ENCODE results near the gene DDX25. TPM values are rescaled to one million over a fixed set of nuclear protein-coding genes. Genes with fewer than 3 reads are reported as not detected.
"Not testable (repeated sequence)": the region's sequence is repeated elsewhere in the genome, so short reads cannot be mapped to it uniquely, and the experiment has no call there.

Gene DDX25
- total RNA-seq, 2 experiments from 2014 or later, result not detected

DNA sequence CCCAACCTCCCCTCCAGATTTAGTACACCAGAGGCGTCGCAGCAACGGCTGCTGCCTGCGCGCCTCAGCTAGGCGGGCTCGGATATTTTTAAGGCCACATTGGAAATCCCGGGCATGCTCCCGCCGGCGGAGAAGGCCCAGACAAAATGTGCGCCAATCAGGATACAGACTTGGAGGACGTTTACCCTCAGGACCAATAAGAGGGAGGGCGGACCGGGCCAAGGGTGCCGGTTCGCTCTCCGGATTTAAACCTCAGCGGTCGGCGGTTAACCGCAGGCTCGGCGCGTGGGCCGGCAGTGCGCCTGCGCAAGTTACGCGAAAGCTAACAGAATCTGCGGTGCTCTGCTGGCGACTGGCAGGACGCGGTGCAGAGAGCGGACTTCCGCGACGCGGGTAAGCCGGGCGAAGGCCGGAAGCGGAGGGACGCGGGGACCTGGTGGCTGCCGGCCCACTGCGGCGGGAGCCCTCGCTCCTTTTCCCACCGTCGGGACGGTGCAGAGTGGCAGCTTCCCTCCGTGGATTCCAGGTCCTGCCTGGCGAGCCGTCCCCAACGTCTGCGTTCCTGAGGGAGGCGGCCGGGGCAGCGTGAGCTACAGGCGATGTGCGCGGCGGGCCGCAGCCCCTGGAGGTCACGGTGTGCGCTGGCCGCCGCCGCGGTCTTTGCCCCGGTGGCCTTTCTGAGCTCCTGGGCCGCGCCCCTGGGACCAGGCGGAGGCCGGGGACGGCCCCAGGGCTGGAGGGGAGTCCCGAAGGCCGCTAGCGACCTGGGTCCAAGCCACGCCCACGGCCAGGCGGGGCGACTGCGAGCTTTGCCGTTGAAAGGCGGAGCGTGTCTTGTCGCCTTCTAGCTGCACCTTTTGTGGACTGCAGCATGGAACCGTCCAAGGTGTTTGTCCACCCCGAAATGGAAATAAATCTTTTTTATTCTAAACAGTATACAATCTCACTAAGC lies 16.7 kb upstream of the DDX25 start, which contains the start of gene HYLS1:
TSS of gene HYLS1 (plus strand) at position 296 of the 952 bp plus-strand sequence. CDS start 11,701 bp downstream, outside the sequence.
- Mint-ChIP-seq H3K27ac (peak within 1 kb of the TSS; percentile 96), H3K36me3 (ENCODE audit: low read depth) (peaks cover 22% of the 10 kb centered on the region)

DNA sequence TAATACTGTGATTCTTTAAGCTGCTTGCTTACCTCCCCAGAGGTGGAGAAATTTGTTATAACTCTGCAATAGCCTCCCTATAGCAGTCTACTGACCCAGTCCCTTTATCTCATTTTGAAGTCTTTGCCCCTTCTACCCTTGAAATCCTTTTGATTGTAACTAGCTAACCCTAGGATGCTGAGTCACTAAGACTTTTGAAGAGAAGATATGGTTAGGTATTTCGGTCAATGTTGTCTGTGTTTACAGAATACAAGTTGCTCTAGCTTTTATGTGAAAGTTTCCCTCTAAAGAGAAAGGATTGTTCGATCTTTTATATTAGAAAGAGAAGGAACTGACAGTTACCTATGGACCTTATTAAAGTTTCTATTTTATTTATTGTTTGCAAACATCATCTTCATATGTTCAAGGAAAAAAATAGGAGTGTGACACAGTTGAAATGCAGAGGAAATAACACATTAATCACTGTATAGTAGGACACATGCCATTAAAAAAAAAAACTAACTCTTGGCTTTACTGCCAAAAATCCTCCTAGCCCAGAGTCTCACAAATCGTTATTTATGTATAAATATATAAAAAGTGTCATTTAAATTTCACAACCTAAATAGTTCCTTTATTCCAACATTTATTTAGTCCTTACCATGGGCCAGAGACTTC lies 13.7 kb upstream of the DDX25 start:
- no peak overlapping the region for H3K27ac Mint-ChIP-seq
- ChIA-PET POLR2A (interaction anchor here (1.2 kb wide), 1 partner anchor 12 kb away, joined by 3 read pairs; the partner anchor contains the start of gene PUS3), CTCF (no interaction called here)
- peaks cover 49% of the 10 kb centered on the region for H3K36me3 Mint-ChIP-seq (ENCODE audit: low read depth)
- H3K9me3 Mint-ChIP-seq, result no peaks in the 10 kb centered on the region
- H3K4me3 Mint-ChIP-seq, result peak overlapping the region; percentile 12
- peaks cover 39% of the 10 kb centered on the region for H3K4me1 Mint-ChIP-seq
- DNase-seq, result no peak
- no peaks in the 10 kb centered on the region for H3K27me3 Mint-ChIP-seq

More for the DNA sequence above, 16.7 kb upstream of the DDX25 start, which contains the start of gene HYLS1:
- Mint-ChIP-seq H3K9me3 (no peaks in the 10 kb centered on the region), H3K27me3 (no peaks in the 10 kb centered on the region), H3K4me3 (peak within 1 kb of the TSS; percentile 82), H3K4me1 (peaks cover 42% of the 10 kb centered on the region)
- DNase-seq, result peak; percentile 99
- ChIA-PET CTCF (interaction anchor here (0.6 to 2.2 kb wide), 19 partner anchors 9 to 593 kb away, joined by 3 to 26 read pairs (median 4); partner anchors contain the start of genes CHEK1, DDX25, EI24 and PUS3), POLR2A (interaction anchor here (0.6 to 3.0 kb wide), 33 partner anchors 9 to 937 kb away, joined by 3 to 68 read pairs (median 4); partner anchors contain the start of genes CCDC15, CDON, CHEK1 and DCPS)

DNA sequence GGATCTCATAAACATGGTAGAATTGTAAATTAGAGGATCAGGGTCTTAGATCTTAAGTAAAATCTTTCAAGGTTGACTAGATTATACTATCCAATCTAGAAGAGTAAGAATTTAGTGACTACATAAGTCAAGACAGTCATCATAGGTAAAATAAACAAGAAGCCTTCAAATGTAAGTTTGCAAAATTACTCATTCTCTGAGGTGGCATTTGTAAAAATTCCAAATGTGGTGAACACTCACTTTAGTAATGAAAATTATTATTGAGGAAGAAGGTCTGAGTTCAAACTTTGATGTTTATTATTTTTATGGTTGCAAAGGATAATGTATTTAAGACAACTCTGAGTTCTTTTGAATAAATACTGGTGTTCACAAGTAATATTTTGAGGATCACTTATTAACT lies 12.2 kb upstream of the DDX25 start:
- no peaks in the 10 kb centered on the region for H3K27me3 Mint-ChIP-seq
- CTCF ChIA-PET, result no interaction called here
- peaks cover 59% of the 10 kb centered on the region for H3K36me3 Mint-ChIP-seq (ENCODE audit: low read depth)

DNA sequence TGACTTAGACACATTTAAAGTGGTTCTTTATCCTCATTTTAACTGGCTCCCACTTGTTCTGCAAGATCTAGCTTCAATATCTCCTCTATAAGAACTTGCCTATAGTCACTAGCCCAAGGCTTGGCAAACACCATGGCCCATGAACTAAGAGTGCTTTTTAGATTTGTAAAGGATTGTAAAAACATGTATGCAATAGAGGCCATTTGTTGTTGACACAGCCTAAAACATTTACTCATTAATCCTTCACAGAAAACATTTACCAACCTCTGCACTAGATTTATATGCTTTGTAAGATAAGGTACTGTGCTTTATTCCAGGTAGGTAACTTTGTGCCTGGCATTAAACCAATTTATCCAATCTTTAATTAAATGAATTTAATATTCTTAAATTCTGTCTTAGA lies 11.3 kb upstream of the DDX25 start:
- CTCF ChIA-PET, result interaction anchor here (0.5 kb wide), 1 partner anchor 412 kb away, joined by 4 read pairs; no protein-coding TSS in a partner anchor
- Mint-ChIP-seq H3K36me3 (ENCODE audit: low read depth) (peaks cover 61% of the 10 kb centered on the region), H3K4me3 (no peak overlapping the region)

More for the DNA sequence above, 12.2 kb upstream of the DDX25 start:
- DNase-seq, result no peak
- Mint-ChIP-seq H3K4me1 (peaks cover 44% of the 10 kb centered on the region), H3K4me3 (no peak overlapping the region), H3K27ac (no peak overlapping the region), H3K9me3 (no peaks in the 10 kb centered on the region)
- POLR2A ChIA-PET, result interaction anchor here (1.4 kb wide), 1 partner anchor 11 kb away, joined by 6 read pairs; the partner anchor contains the start of gene PUS3

DNA sequence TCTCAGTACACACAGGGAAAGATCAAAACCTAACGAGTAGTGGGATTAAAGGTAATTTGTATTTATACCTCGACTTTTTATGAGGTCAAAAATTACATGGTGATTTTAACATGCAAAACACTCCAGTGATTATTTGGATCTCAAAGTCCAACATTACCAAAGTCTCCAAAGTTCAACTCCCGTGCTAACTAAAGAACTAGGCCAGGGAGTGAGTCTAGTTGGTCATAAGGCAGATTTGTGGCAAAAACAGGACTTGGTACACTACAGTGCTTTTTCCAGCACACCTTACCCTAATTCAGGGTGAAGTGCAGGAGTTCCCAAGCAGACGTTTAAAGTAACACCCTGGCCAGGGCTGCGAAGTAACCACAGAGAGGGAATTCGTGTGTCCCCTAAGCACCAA lies 2.4 kb upstream of the DDX25 start:
- ChIA-PET CTCF (no interaction called here), POLR2A (no interaction called here)

More for the DNA sequence above, 11.3 kb upstream of the DDX25 start:
- no peaks in the 10 kb centered on the region for H3K27me3 Mint-ChIP-seq
- H3K9me3 Mint-ChIP-seq, result no peaks in the 10 kb centered on the region
- no peak overlapping the region for H3K27ac Mint-ChIP-seq
- DNase-seq, result no peak
- H3K4me1 Mint-ChIP-seq, result peaks cover 48% of the 10 kb centered on the region
- POLR2A ChIA-PET, result interaction anchor here (1.4 kb wide), 1 partner anchor 10 kb away, joined by 6 read pairs; the partner anchor contains the start of gene PUS3

DNA sequence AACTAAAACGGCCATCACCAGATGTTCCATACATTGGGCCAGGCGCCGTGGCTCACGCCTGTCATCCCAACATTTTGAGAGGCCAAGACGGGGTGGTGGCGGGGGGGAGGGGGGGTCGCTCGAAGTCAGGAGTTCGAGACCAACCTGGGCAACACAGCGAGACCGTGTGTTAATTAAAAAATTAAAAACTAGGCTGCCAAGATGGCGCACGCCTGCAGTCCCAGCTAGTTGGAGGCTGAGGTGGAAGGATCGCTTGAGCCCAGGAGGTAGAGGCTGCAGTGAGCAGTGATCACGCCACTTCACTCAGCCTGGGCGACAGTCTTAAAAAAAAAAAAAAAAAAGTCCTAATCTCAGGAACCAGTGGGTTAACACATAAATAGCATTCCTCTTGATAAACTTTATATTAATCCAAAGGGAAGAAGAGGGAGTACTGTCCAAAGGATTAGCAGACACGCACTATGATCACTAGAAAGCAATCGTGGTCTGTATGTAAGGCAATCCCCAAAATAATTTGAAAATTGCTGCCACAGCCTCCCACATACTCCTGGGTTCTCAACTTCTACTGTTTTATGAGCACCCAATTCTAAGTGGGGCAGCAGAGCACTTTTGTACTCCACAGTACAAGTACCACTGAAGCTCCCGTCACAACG lies 1.9 kb upstream of the DDX25 start:
- Mint-ChIP-seq H3K4me1 (peaks cover 36% of the 10 kb centered on the region), H3K27me3 (peaks cover 26% of the 10 kb centered on the region), H3K9me3 (no peaks in the 10 kb centered on the region), H3K36me3 (ENCODE audit: low read depth) (peaks cover 34% of the 10 kb centered on the region), H3K27ac (peak overlapping the region; percentile 85), H3K4me3 (peak overlapping the region; percentile 96)
- CTCF ChIA-PET, result interaction anchor here (1.3 to 2.8 kb wide), 2 partner anchors 15 to 578 kb away, joined by 4 to 20 read pairs; partner anchors contain the start of gene HYLS1
- POLR2A ChIA-PET, result interaction anchor here (0.9 to 2.9 kb wide), 6 partner anchors 12 to 333 kb away, joined by 3 to 68 read pairs (median 4); partner anchors contain the start of genes EI24 and HYLS1
- DNase-seq, result no peak

More for the DNA sequence above, 2.4 kb upstream of the DDX25 start:
- peaks cover 34% of the 10 kb centered on the region for H3K36me3 Mint-ChIP-seq (ENCODE audit: low read depth)
- H3K4me3 Mint-ChIP-seq, result peak overlapping the region; percentile 66
- H3K27ac Mint-ChIP-seq, result peak overlapping the region; percentile 29
- DNase-seq, result no peak
- H3K4me1 Mint-ChIP-seq, result peaks cover 38% of the 10 kb centered on the region
- H3K9me3 Mint-ChIP-seq, result no peaks in the 10 kb centered on the region
- H3K27me3 Mint-ChIP-seq, result peaks cover 25% of the 10 kb centered on the region

DNA sequence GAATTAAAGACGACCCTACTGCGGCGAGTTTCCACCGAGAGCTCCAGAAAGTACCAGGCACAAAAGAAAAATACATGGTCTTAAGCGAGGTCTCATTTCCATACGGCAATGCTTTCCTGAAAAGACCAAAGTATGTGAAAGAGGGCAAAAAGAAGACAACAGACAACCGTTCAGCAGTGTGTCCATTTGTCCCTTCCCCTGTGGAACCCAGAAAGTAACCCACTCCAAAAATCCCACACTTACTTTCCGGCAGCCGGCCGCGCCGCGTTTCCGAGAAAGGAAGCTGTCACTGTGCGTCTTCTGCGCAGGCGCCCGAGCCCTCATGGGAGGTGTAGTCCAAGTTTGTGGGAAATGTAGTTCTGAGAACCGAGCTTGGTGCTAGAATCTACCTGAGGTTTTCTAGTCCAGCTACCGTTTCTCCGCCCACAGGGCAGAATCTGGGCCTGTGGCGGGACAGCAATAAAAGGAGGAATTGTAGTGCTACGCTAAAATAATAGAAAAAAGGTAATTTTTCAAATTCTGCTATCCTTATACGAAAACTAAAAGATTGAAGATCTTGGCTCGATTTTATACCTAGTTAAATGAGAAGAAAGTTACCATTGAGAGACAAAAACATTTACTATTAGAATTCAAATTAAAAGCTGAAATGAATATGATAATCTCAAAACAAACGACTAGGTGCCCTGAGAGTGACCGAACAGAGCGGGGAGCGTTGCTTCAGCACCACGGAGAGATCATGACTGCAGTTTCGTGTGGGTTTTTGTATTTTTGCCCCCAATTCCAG lies 1.2 kb upstream of the DDX25 start, which contains the start of gene PUS3:
TSS of gene PUS3 (minus strand) at position 280 of the 784 bp plus-strand sequence. CDS start 6,922 bp downstream, outside the sequence.
- Mint-ChIP-seq H3K4me1 (peaks cover 29% of the 10 kb centered on the region), H3K27ac (peak within 1 kb of the TSS; percentile 85), H3K4me3 (peak within 1 kb of the TSS; percentile 96), H3K36me3 (ENCODE audit: low read depth) (peaks cover 27% of the 10 kb centered on the region), H3K9me3 (no peaks in the 10 kb centered on the region), H3K27me3 (peaks cover 33% of the 10 kb centered on the region)
- CTCF ChIA-PET, result interaction anchor here (0.7 to 2.8 kb wide), 3 partner anchors 16 to 578 kb away, joined by 4 to 20 read pairs (median 4); partner anchors contain the start of gene HYLS1
- POLR2A ChIA-PET, result interaction anchor here (0.7 to 2.9 kb wide), 11 partner anchors 11 to 453 kb away, joined by 3 to 68 read pairs (median 3); partner anchors contain the start of genes EI24, HYLS1, ST3GAL4 and STT3A
- DNase-seq, result peak; percentile 89

DNA sequence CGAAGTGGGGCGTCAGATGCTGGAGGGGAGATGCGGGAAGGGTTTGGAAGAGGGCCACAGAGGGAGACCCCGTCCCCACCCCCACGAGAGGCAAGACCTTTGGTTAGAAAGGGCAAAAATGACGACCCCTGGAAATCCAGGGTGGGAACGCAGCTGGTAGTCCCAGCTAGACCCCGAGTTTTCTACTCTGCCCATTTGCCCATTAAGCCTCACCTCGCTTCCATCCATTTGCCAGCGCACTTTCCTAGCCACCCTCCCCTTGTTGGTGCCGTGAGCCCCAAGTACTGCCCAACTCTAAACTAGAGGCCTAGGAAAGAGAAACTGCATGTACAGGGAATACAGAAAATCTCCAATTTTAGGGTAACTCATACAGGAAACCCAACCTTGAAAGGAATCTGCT lies 370 bp downstream of the DDX25 start:
- no peak overlapping the region for H3K27ac Mint-ChIP-seq

DNA sequence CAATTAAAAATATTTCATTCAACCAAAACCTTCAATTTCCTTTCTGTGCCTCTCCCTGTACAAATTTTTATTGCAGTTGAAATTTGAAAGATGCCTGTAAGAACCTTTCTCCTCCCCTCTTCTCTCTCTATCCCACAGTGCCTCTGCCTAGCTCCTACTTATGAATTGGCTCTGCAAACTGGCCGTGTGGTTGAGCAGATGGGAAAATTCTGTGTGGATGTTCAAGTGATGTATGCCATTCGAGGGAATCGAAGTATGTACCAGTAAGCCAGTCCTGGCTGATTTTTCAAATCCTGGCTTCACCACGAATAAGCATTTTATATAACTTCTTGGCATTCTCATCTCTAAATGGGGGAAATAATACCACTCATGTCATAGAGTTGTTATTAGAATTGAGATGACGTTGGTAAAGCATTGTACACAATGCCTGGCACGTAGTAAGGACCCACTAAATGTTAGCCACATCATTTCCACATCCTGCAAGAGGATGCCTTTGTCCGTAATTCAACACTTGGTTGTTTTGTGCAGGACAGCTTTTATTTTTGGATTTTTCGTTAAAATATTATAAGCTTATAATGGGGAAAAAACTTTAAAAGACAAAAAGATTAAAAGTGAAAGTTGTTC lies 6.0 kb downstream of the DDX25 start:
- CTCF ChIA-PET, result interaction anchor here (1.0 kb wide), 1 partner anchor 14 kb away, joined by 3 read pairs; no protein-coding TSS in a partner anchor
- no peaks in the 10 kb centered on the region for H3K36me3 Mint-ChIP-seq (ENCODE audit: low read depth)
- no peaks in the 10 kb centered on the region for H3K9me3 Mint-ChIP-seq
- no peak overlapping the region for H3K4me3 Mint-ChIP-seq
- no peak for DNase-seq
- peaks cover 46% of the 10 kb centered on the region for H3K27me3 Mint-ChIP-seq
- H3K4me1 Mint-ChIP-seq, result no peaks in the 10 kb centered on the region
- POLR2A ChIA-PET, result no interaction called here
- H3K27ac Mint-ChIP-seq, result no peak overlapping the region

More for the DNA sequence above, 370 bp downstream of the DDX25 start:
- Mint-ChIP-seq H3K4me3 (peak overlapping the region; percentile 51), H3K9me3 (no peaks in the 10 kb centered on the region), H3K4me1 (peaks cover 29% of the 10 kb centered on the region), H3K36me3 (ENCODE audit: low read depth) (peaks cover 18% of the 10 kb centered on the region), H3K27me3 (peaks cover 39% of the 10 kb centered on the region)
- POLR2A ChIA-PET, result interaction anchor here (1.2 to 2.9 kb wide), 2 partner anchors 15 to 18 kb away, joined by 3 to 68 read pairs; partner anchors contain the start of gene HYLS1
- CTCF ChIA-PET, result interaction anchor here (2.8 kb wide), 1 partner anchor 17 kb away, joined by 20 read pairs; the partner anchor contains the start of gene HYLS1
- no peak for DNase-seq

DNA sequence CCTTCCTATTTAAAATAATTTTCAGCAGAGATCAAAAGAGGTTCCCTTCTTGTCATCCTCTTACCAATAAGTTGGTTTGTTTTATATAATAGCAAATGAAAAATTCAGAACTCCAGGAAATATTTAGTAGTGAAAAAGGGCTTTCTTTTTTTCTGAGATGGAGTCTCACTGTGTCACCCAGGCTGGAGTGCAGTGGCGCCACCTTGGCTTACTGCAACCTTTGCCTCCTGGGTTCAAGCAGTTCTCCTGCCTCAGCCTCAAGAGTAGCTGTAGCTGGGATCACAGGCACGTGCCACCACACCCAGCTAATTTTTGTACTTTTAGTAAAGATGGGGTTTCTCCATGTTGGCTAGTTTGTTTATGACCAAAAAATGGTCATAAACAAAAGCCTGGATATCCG lies 10.3 kb downstream of the DDX25 start:
- peaks cover 48% of the 10 kb centered on the region for H3K27me3 Mint-ChIP-seq
- POLR2A ChIA-PET, result not testable (repeated sequence)

More for the DNA sequence above, 10.3 kb downstream of the DDX25 start:
- DNase-seq; H3K4me3 Mint-ChIP-seq; H3K27ac Mint-ChIP-seq; H3K9me3 Mint-ChIP-seq; CTCF ChIA-PET; H3K4me1 Mint-ChIP-seq; H3K36me3 Mint-ChIP-seq (ENCODE audit: low read depth): not testable (repeated sequence)

Data from activated CD4-positive, alpha-beta memory T cell treated with anti-CD3 and anti-CD28 coated beads, Interleukin-2, amount 10 ng/mL, durations not matched to agents 7 days and 5 days (primary cell).